Ishikawa (cell line): ENCODE measurements around the gene GPC1.

Experiments used
- CREB1 ChIP-seq: IDR thresholded peaks from 2 replicates; pipeline ENCODE4 v1.6.1; 2012; ENCODE audit warnings: low read depth
- EGR1 ChIP-seq: IDR thresholded peaks from 2 replicates; pipeline ENCODE4 v1.6.1; 2012
- EP300 ChIP-seq: IDR thresholded peaks from 2 replicates; pipeline ENCODE4 v1.6.1; 2012; ENCODE audit warnings: borderline replicate concordance
- FOXM1 ChIP-seq: IDR thresholded peaks from 2 replicates; pipeline ENCODE4 v1.6.1; 2012; ENCODE audit warnings: low read depth, borderline replicate concordance
- MAX ChIP-seq: IDR thresholded peaks from 2 replicates; pipeline ENCODE4 v1.6.1; 2012
- RAD21 ChIP-seq: IDR thresholded peaks from 2 replicates; pipeline ENCODE4 v1.6.1; 2012; ENCODE audit warnings: low read depth
- REST ChIP-seq: IDR thresholded peaks from 2 replicates; pipeline ENCODE4 v1.6.1; 2012; ENCODE audit warnings: low read depth, mild to moderate bottlenecking
- TAF1 ChIP-seq: IDR thresholded peaks from 2 replicates; pipeline ENCODE4 v1.6.1; 2012; ENCODE audit warnings: low read depth, mild to moderate bottlenecking
- TEAD4 ChIP-seq: IDR thresholded peaks from 2 replicates; pipeline ENCODE4 v1.6.1; 2012
- YY1 ChIP-seq: IDR thresholded peaks from 2 replicates; pipeline ENCODE4 v1.6.1; 2012; ENCODE audit warnings: low read depth

GRCh38 chr2:240507060-240507777, 71.8 kb downstream of the GPC1 start:
- TF ChIP-seq MAX, result no peak
- TF ChIP-seq YY1, result no peak
- TF ChIP-seq TAF1, result no peak
- no peak for TF ChIP-seq EP300
- no peak for TF ChIP-seq RAD21
- TF ChIP-seq EGR1, result no peak
- TF ChIP-seq CREB1, result no peak
- no peak for TF ChIP-seq REST
- no peak for TF ChIP-seq FOXM1
- TF ChIP-seq TEAD4, result no peak
